HG03442 (cell line): Measurements from ENCODE around the gene ETV6.
"Not testable (repeated sequence)": the region's sequence is repeated elsewhere in the genome, so short reads cannot be mapped to it uniquely, and the experiment has no call there.

Source experiments
- ATAC-seq: cut with Tn5 transposase; IDR thresholded peaks from one replicate; pipeline ENCODE4 v1.9.1; 2021; ENCODE audit warnings: mild to moderate bottlenecking, moderate library complexity; ENCODE audit not compliant: unreplicated experiment

ETV6 gene

DNA sequence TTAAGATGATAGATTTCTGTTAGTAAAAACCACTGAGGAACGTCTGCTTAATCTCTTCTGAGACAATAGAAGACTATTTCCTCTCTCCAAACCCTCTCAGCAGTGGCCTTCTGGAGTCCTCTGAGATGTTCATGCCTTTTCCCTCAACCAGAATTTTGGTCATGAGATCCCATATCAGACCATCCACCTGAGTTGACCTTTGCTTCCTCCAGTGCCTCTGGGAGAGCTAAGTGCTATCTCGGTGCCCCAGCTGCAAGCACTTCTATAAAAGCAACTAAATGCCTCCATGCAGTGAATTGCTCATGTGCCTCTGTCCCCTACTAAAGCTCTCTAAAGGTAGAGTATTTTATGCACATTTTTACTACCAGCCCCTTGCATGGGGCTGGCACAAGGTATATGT, 248.4 kb downstream of the ETV6 start:
- ATAC-seq: no peak

DNA sequence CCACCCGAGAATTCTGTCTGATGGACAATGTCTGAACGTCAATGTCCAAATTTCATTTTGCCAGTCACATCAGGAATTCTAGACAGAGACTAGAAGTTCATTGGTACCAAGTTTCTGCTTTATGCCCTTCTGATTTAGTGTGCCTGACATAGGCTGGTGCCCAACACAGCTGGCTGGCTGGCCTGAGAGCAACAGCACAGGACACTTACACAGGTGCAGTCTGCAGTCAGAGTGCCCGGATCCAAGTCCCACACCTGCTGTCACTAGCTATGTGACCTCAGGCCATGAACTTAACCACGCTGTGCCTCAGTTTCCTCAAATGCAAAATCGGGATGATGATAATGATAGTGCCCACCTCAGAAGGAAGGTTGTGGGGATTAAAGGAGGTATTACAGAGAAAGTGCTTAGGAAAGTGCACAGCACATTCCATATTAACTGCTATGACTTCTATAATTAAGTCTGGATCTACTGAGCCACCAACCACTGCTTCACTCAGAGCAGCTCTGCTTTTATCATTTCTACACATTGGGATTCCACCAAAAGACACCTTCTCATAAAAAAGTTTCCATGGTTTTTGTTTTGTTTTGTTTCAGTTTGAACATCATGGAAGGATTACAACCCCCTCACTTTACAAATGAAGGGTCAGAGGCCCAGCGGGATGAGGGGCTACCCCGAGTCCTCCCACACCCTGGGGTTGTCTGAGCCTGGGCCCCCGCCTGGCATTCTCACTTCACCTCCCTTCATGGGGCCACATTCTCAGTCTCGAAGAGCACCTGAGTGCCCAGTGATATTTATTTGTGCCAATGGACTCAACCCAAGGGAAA, 252.4 kb downstream of the ETV6 start:
- ATAC-seq: peak; percentile 55

DNA sequence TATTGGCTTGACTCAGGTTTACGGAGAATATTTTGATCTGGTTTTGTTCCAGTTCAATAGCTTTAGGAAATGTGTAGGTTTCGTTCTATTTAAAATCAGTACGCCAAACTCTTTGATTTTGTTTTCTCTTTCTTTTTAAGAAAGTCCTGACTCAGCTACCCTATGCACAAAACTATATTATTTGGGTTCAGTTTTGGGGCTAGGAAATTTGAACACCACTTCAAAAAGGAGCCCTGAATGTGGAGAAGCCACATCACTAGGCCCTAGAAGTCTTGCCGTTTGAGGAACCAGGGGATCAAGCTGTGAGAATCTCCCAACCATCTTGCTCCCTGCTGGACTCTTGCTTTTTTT, 253.0 kb downstream of the ETV6 start:
- ATAC-seq: peak; percentile 36

- no peak for ATAC-seq
Observed at GRCh38 chr12:11904124-11904523, 254.7 kb downstream of the ETV6 start.

- no peak for ATAC-seq
Observed at GRCh38 chr12:11905534-11905933, 256.1 kb downstream of the ETV6 start.

DNA sequence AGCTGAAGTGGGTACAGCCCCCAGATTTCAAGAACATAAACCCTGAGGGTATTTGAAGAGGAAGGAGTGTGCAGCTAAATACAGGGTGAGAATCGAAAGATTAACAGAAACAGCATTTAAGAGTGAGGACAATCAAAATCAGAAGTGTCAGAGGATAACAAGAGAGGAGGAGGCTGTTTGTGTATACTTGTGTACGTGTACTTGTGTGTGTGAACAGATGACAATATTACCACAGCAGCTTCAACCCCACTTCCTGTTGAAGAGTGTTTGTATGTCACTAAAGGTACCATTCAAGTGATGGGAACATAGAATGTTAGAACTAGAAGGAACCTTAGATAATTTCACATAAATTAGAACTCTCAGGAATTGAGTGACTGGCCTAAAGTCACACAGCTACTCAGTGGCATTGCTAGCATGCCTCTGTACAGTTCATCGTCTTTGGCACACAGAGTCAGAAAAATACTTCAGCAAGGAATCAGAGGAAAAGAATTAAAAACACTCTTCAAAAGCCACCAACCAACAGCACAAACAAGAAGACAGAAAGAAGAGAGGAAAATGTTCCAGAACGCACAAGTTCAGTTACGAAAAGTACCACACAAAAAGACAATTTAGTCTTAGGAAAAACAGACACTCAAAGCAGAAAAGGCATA, 256.9 kb downstream of the ETV6 start:
- no peak for ATAC-seq

DNA sequence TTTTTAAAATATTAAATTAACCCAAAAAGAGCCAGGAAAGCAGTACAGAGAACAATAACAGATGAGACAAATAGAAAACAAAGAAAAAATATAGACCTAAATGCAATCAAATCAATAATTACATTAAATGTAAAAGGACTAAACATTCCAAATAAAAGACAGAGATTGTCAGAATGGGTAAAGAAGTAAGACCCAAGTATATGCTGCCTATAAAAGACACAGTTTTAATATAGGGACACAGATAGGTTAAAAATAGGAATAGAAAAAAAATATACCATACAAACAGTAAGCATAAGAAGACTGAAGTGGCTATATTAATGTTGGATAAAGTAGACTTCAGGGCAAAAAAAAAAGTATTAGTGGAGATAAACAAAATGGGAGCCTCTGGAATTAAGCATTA, 258.2 kb downstream of the ETV6 start:
- no peak for ATAC-seq

GRCh38 chr12:11909406-11909805, 259.9 kb downstream of the ETV6 start:
- not testable (repeated sequence) for ATAC-seq

- no peak for ATAC-seq
Observed at GRCh38 chr12:11916113-11916512, 266.6 kb downstream of the ETV6 start.

DNA sequence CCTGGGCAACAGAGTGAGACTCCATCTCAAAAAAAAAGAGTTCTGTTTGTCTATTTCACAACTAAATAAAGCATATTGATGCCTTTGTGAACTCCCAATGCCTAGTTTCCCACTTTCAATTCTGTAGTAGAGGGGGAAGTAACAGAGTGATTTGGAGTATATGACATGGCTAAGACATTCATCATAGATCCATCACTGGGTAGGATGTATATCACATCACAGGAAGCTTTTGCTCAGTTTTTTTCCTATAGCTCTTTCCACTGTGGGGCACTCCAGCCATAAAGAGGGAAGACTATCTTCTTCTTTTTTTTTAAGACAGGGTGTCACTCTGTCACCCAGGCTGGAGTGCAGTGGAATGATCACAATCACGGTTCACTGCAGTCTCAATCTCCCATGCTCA, 267.3 kb downstream of the ETV6 start:
- ATAC-seq: no peak

DNA sequence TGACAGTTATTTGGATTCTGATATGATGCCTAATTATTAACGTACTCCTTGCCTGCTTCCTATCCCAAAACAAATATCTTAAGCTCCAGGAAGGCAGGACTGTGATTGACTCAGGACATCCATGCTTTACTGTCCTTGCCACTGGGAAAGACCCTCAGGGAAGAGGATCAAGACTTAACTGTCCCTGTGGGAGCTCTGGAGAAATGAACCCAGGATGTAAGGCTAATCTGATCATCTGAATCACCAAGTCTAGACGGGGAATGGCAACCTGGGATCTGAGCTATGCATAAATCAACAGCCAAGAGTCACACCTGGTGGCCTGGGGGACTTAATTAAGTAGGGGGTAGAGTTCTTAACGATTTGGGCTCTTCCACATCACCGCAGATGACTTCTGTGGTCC, 268.0 kb downstream of the ETV6 start:
- ATAC-seq: no peak

- no peak for ATAC-seq
Observed at GRCh38 chr12:11920231-11920630, 270.8 kb downstream of the ETV6 start.

DNA sequence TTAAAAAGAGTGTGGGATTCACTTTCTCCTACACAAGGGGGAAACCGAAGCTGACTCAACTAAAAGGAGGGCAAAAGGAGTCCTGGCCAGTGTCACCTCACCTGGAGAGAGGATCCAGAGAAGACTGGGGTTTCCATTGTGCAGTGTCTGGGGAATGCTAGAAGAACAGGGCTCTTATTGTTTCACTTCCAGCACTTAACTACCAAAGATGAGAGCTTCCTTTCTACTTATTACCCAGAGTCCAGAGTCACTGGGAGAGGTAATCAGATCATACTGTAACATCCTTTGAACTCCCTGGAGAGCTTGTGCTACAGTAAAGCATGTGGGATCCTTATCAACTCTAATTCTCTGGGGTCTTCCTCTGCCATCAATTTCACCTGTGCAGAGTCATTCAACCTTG, 272.9 kb downstream of the ETV6 start:
- no peak for ATAC-seq

GRCh38 chr12:11923067-11923466, 273.6 kb downstream of the ETV6 start:
- no peak for ATAC-seq

- no peak for ATAC-seq
Observed at GRCh38 chr12:11927286-11927935, 277.9 kb downstream of the ETV6 start.

- ATAC-seq: no peak
Observed at GRCh38 chr12:11929714-11930113, 280.2 kb downstream of the ETV6 start.

- ATAC-seq: no peak
Observed at GRCh38 chr12:11939223-11939622, 289.7 kb downstream of the ETV6 start.

DNA sequence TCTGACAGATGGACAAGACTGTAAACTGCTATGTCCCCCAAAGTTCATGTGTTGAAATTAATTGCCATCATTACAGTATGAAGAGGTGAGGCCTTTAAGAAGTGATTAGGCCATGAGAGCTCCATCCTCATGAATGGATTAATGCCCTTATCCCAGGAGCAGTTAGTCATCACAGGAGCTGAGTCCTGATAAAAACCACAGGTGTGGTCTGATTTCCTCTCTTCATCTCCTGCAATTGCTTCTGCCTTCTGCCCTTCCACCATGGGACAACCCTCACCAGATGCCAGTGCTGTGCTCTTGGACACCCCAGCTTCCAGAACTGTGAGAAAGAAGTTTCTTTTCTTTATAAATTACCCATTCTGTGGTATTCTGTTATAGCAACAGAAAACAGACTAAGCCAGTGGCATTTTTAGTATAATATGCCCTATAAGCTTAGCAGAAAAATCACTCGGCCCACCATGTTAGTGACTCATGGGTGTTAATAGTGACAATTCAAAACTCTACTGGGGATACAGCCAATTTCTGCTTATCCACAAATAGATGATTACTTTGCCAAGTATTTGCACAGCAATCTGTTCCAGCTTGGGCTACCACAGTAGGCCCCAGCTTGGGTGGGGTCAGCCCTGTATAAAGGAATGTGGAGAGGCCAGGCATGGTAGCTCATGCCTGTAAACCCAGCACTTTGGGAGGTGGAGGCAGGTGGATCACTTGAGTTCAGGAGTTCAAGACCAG, 292.3 kb downstream of the ETV6 start:
- no peak for ATAC-seq

DNA sequence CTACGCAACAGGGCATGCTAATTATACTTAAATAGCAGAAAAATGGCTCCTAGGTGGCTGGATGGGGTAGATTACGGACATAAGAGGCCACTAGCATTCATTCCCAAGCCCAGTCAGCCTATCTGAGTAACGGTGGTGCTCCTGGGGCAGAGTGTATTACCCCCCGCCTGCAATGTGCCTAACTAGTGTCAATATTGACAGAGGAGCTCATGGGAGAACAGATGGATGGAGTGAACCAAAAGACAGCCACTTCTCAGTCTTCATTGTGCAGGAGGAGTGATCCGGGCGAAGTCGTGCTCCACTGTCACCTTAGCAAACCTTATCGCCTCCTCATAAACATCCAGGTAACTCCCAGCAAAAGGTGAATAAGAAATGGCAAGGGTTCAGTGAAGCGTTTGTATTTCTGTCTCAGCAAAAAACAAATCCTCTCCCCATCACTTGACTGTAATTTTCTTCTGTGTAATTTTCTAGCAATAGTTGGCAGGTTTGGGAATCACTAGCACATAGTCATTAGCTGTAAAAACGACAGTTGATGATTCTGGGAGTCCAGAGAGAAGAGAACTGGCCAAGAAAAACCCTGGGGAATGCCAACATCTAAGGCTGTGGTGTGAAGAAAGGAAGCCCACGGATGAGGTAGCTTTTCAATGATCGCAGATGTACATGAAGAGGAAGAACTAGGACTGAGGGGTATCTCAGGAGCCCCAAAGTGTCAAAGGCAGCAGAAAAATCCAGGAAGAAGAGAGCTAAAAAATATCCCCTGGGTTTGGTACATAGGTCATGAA, 294.6 kb downstream of the ETV6 start:
- ATAC-seq: no peak
